H1 (cell line): Measurements from ENCODE around the gene GHRH. TPM values are rescaled to one million over a fixed set of nuclear protein-coding genes. Genes with fewer than 3 reads are reported as not detected.

ENCODE experiments used
- CTCF ChIA-PET: fragments of 300-600 bp; sonication (Branson Sonifier 250); formaldehyde crosslinking; loops from one replicate; lab custom pipeline; 2021; ENCODE audit not compliant: partially characterized antibody; lab: Charles Lee
- POLR2A ChIA-PET: fragments of 300-600 bp; sonication (Branson Sonifier 250); formaldehyde crosslinking; loops from one replicate; lab custom pipeline; 2021; ENCODE audit warnings: inconsistent platforms; ENCODE audit not compliant: partially characterized antibody; lab: Charles Lee
- DNase-seq, 2 experiments: peaks; one replicate each; pipeline versions ENCODE4 v3.0.0 to v3.0.0-alpha.2; 2010 to 2022; ENCODE audit warnings: low spot score in 2 of 2, low read depth in 1 of 2, mixed read lengths in 1 of 2
- FAIRE-seq: peaks from 2 replicates; lab custom pipeline; 2011; peaks lifted over from hg19 to GRCh38; lab: Jason Lieb, UNC
- H2AFZ ChIP-seq: 2 replicates; pipeline ENCODE4 v1.8.1; 2012; ENCODE audit warnings: low read length, inconsistent platforms
- H2AK5ac ChIP-seq: 2 replicates; pipeline ENCODE4 v1.6.1; 2013; ENCODE audit warnings: low read depth, low read length
- H2BK120ac ChIP-seq: replicated peaks from 2 replicates; pipeline ENCODE3; 2013; ENCODE audit warnings: low read depth, low read length, inconsistent platforms
- H2BK12ac ChIP-seq: 2 replicates; pipeline ENCODE4 v1.6.1; 2013; ENCODE audit warnings: low read depth, low read length
- H2BK15ac ChIP-seq: 2 replicates; pipeline ENCODE4 v1.6.1; 2013; ENCODE audit warnings: low read length
- H2BK20ac ChIP-seq: 2 replicates; pipeline ENCODE4 v1.6.1; 2013; ENCODE audit warnings: low read length
- H2BK5ac ChIP-seq: 2 replicates; pipeline ENCODE4 v1.6.1; 2013; ENCODE audit warnings: low read depth, low read length
- H3K14ac ChIP-seq: 2 replicates; pipeline ENCODE4 v1.6.1; 2013; ENCODE audit warnings: inconsistent platforms; ENCODE audit not compliant: insufficient read length
- H3K18ac ChIP-seq: 2 replicates; pipeline ENCODE4 v1.6.1; 2013; ENCODE audit warnings: low read length; ENCODE audit errors: extremely low read depth
- H3K23ac ChIP-seq: 2 replicates; pipeline ENCODE4 v1.6.1; 2013; ENCODE audit warnings: inconsistent platforms; ENCODE audit not compliant: insufficient read length
- H3K23me2 ChIP-seq: 2 replicates; pipeline ENCODE4 v1.6.1; 2013; ENCODE audit warnings: low read depth, low read length
- H3K27ac ChIP-seq: 2 replicates; pipeline ENCODE4 v1.6.1; 2011; ENCODE audit warnings: low read depth, low read length, inconsistent platforms
- H3K27me3 ChIP-seq, 4 experiments: replicated peaks in 1 of 4; 1 replicate in 1 of 4; 2 replicates in 3 of 4; pipeline versions ENCODE4 v1.6.1 to v1.8.1; 2011 to 2013; ENCODE audit warnings: low read length in 3 of 4, mild to moderate bottlenecking in 3 of 4, inconsistent platforms in 2 of 4, mixed read lengths in 2 of 4, moderate library complexity in 1 of 4; ENCODE audit not compliant: control insufficient read depth in 3 of 4, insufficient read depth in 3 of 4; ENCODE audit errors: extremely low read depth in 1 of 4
- H3K36me3 ChIP-seq, 4 experiments: 2 replicates each; pipeline versions ENCODE4 v1.6.1 to v1.8.1; 2011 to 2013; ENCODE audit warnings: mild to moderate bottlenecking in 4 of 4, low read length in 3 of 4, moderate library complexity in 2 of 4, control low read depth in 1 of 4, inconsistent platforms in 1 of 4; ENCODE audit not compliant: insufficient read depth in 4 of 4, control insufficient read depth in 2 of 4
- H3K4ac ChIP-seq: replicated peaks from 2 replicates; pipeline ENCODE3; 2013; ENCODE audit warnings: low read length, low read depth, mixed read lengths, inconsistent platforms; ENCODE audit not compliant: insufficient read length
- H3K4me1 ChIP-seq, 4 experiments: replicated peaks in 1 of 4; 1 replicate in 1 of 4; 2 replicates in 3 of 4; pipeline versions ENCODE4 v1.6.1 to v1.8.1; 2011 to 2013; ENCODE audit warnings: low read length in 3 of 4, inconsistent platforms in 2 of 4, mixed read lengths in 1 of 4; ENCODE audit not compliant: insufficient read depth in 4 of 4, control insufficient read depth in 3 of 4
- H3K4me2 ChIP-seq, 2 experiments: 2 replicates each; pipeline versions ENCODE4 v1.6.1 to v1.8.1; 2011 to 2013; ENCODE audit warnings: low read depth in 2 of 2, low read length in 2 of 2, control low read depth in 1 of 2, inconsistent platforms in 1 of 2, mild to moderate bottlenecking in 1 of 2; ENCODE audit not compliant: insufficient read depth in 1 of 2
- H3K4me3 ChIP-seq, 4 experiments: fragments of 200-600, 300-600 bp in 1 of 4; sonication (generic), shearing (Covaris generic), sonication (Bioruptor Twin) in 1 of 4; 2 replicates each; pipeline versions ENCODE4 v1.5.1 to v1.8.1; 2011 to 2016; ENCODE audit warnings: low read length in 4 of 4, low read depth in 3 of 4, control low read depth in 2 of 4, inconsistent platforms in 2 of 4, mild to moderate bottlenecking in 2 of 4, mixed read lengths in 1 of 4, moderate library complexity in 1 of 4; ENCODE audit not compliant: insufficient read depth in 2 of 4; ENCODE audit errors: extremely low read depth in 1 of 4
- H3K56ac ChIP-seq: replicated peaks from 2 replicates; pipeline ENCODE3; 2013; ENCODE audit warnings: low read depth, mild to moderate bottlenecking, mixed read lengths, low read length, inconsistent platforms; ENCODE audit not compliant: insufficient read length
- H3K79me1 ChIP-seq: 2 replicates; pipeline ENCODE4 v1.6.1; 2013; ENCODE audit warnings: low read depth, low read length, control low read depth
- H3K79me2 ChIP-seq, 2 experiments: 2 replicates each; pipeline versions ENCODE4 v1.6.1 to v1.8.1; 2012 to 2013; ENCODE audit warnings: low read length in 2 of 2, mild to moderate bottlenecking in 2 of 2, inconsistent platforms in 1 of 2; ENCODE audit not compliant: insufficient read depth in 2 of 2, control insufficient read depth in 1 of 2
- H3K9ac ChIP-seq, 4 experiments: replicated peaks in 1 of 4; 1 replicate in 1 of 4; 2 replicates in 3 of 4; pipeline versions ENCODE4 v1.6.1 to v1.8.1; 2011 to 2013; ENCODE audit warnings: low read depth in 3 of 4, low read length in 3 of 4, control low read depth in 2 of 4, mild to moderate bottlenecking in 2 of 4, moderate library complexity in 2 of 4, inconsistent platforms in 1 of 4; ENCODE audit errors: extremely low read depth in 1 of 4
- H3K9me3 ChIP-seq, 2 experiments: 2 replicates each; pipeline versions ENCODE4 v1.6.1 to v1.8.1; 2012 to 2013; ENCODE audit warnings: mild to moderate bottlenecking in 2 of 2, moderate library complexity in 2 of 2, control low read depth in 1 of 2, inconsistent platforms in 1 of 2, low read depth in 1 of 2, low read length in 1 of 2, mixed read lengths in 1 of 2; ENCODE audit not compliant: insufficient read depth in 2 of 2
- H4K20me1 ChIP-seq, 2 experiments: replicated peaks in 1 of 2; 2 replicates each; pipeline versions ENCODE3 to v1.8.1; 2011 to 2013; ENCODE audit warnings: inconsistent platforms in 2 of 2, low read length in 2 of 2, mild to moderate bottlenecking in 1 of 2; ENCODE audit not compliant: insufficient read depth in 2 of 2, control insufficient read depth in 1 of 2
- H4K5ac ChIP-seq: 2 replicates; pipeline ENCODE4 v1.6.1; 2013; ENCODE audit warnings: low read length, low read depth, mixed read lengths, inconsistent platforms; ENCODE audit not compliant: insufficient read length
- H4K8ac ChIP-seq: 2 replicates; pipeline ENCODE4 v1.8.0; 2013; ENCODE audit warnings: mild to moderate bottlenecking, moderate library complexity, low read length, inconsistent platforms; ENCODE audit not compliant: insufficient read depth; ENCODE audit errors: extremely low read depth
- H4K91ac ChIP-seq: replicated peaks from 2 replicates; pipeline ENCODE3; 2013; ENCODE audit warnings: low read length, mixed read lengths, inconsistent platforms; ENCODE audit not compliant: insufficient read length
- BACH1 ChIP-seq: IDR thresholded peaks from 2 replicates; pipeline ENCODE4 v1.6.1; 2012; ENCODE audit warnings: low read length, improper control_type of control experiment
- CHD2 ChIP-seq: IDR thresholded peaks from 2 replicates; pipeline ENCODE4 v1.6.1; 2012; ENCODE audit warnings: low read length, improper control_type of control experiment
- CTCF ChIP-seq, 3 experiments: IDR thresholded peaks; 1 replicate in 2 of 3; 2 replicates in 1 of 3; pipeline versions ENCODE4 v1.5.1 to v1.6.1; 2011; ENCODE audit warnings: low read length in 3 of 3, mild to moderate bottlenecking in 3 of 3, inconsistent platforms in 2 of 3, low read depth in 1 of 3, moderate library complexity in 1 of 3; ENCODE audit not compliant: insufficient read depth in 1 of 3; ENCODE audit errors: control extremely low read depth in 1 of 3
- EGR1 ChIP-seq: IDR thresholded peaks from 2 replicates; pipeline ENCODE4 v1.6.1; 2011; ENCODE audit warnings: low read depth, low read length, borderline replicate concordance
- FOSL1 ChIP-seq: IDR thresholded peaks from 2 replicates; pipeline ENCODE4 v1.6.1; 2011; ENCODE audit warnings: mild to moderate bottlenecking, low read depth, low read length, moderate library complexity; ENCODE audit not compliant: insufficient read depth
- GTF2F1 ChIP-seq: IDR thresholded peaks from 2 replicates; pipeline ENCODE4 v1.6.1; 2012; ENCODE audit warnings: low read depth, low read length, improper control_type of control experiment, borderline replicate concordance
- JUND ChIP-seq: IDR thresholded peaks from 2 replicates; pipeline ENCODE4 v1.6.1; 2011; ENCODE audit warnings: mild to moderate bottlenecking, improper control_type of control experiment, low read length
- KDM5A ChIP-seq: fragments of 200-600 bp; IDR thresholded peaks from 2 replicates; pipeline ENCODE4 v1.7.1; 2012; ENCODE audit warnings: mild to moderate bottlenecking, low read length, inconsistent platforms, mixed read lengths
- PHF8 ChIP-seq: fragments of 200-600 bp; sonication (generic); conservative IDR thresholded peaks from 2 replicates; pipeline ENCODE4 v1.7.1; 2012; ENCODE audit warnings: low read depth, mild to moderate bottlenecking, inconsistent platforms, low read length, moderate library complexity
- POLR2A ChIP-seq, 2 experiments: IDR thresholded peaks; 1 replicate in 1 of 2; 2 replicates in 1 of 2; pipeline ENCODE4 v1.6.1; 2011; ENCODE audit warnings: low read depth in 2 of 2, low read length in 2 of 2, mild to moderate bottlenecking in 2 of 2; ENCODE audit errors: control extremely low read depth in 1 of 2
- SIN3A ChIP-seq, 2 experiments: IDR thresholded peaks in 1 of 2; conservative IDR thresholded peaks in 1 of 2; 2 replicates each; pipeline ENCODE4 v1.6.1; 2011 to 2012; ENCODE audit warnings: low read length in 2 of 2, improper control_type of control experiment in 1 of 2, low read depth in 1 of 2, mild to moderate bottlenecking in 1 of 2
- TAF1 ChIP-seq: IDR thresholded peaks from 2 replicates; pipeline ENCODE4 v1.6.1; 2011; ENCODE audit warnings: mild to moderate bottlenecking, low read depth, low read length
- WGBS, 2 experiments: shearing (Covaris generic) in 1 of 2; methylation state at CpG; one replicate each; pipeline versions ENCODE4 v1.1.6 to v1.1.7; 2013 to 2015; ENCODE audit warnings: low lambda C conversion rate in 2 of 2, mixed read lengths in 2 of 2, inconsistent platforms in 1 of 2, low coverage in 1 of 2, missing lambda C conversion rate in 1 of 2; ENCODE audit not compliant: insufficient replicate concordance in 2 of 2, insufficient coverage in 1 of 2, insufficient read length in 1 of 2; ENCODE audit errors: extremely low coverage in 1 of 2, missing lambda C conversion rate in 1 of 2; 5-methylcytosine and 5-hydroxymethylcytosine counted together
- polyA plus RNA-seq, 7 experiments: library from polyadenylated mRNA; depleted of rRNA in 3 of 7; stranded (reverse) in 5 of 7; unstranded in 2 of 7; fragments of >200 nt in 5 of 7; fragments of 200-250 nt in 2 of 7; gene quantifications; 1 replicate in 5 of 7; 2 replicates in 1 of 7; 4 replicates in 1 of 7; pipeline versions ENCODE4 v1.2.1 to v1.2.3, GENCODE V29; 2011 to 2013; ENCODE audit warnings: missing spikeins in 2 of 7, mixed read lengths in 2 of 7
- total RNA-seq: library from RNA; stranded (reverse); fragmentation: NEBNext Ultra II Directional; extraction: Animal tissue kit (Norgen Biotek cat#: 25700); gene quantifications from 2 replicates; pipeline ENCODE4 v1.2.1, GENCODE V29; 2021

Gene GHRH
- total and polyA plus RNA-seq, 2 of the 8 experiments (the other 6 are each of a cell fraction or from before 2014, with no cell fraction given): not detected

GRCh38 chr20:37247547-37247946 lies 14.1 kb downstream of the GHRH start:
- CTCF ChIA-PET: interaction anchor here (0.9 to 1.2 kb wide), 5 partner anchors 9 to 153 kb away, joined by 3 to 5 read pairs (median 3); no protein-coding TSS in a partner anchor
- Histone ChIP-seq H3K79me1 (no peaks in the 10 kb centered on the region), H3K27ac (no peak overlapping the region), H3K4ac (no peak overlapping the region), H3K36me3 (peaks cover under 1 to 20% (median 7%) of the 10 kb centered on the region in 4 experiments; a peak in 6 of 8 replicates), H2BK15ac (0 out of 2 replicates have a peak overlapping the region, but pooled peaks have one; percentile 61), H4K8ac (no peak overlapping the region), H2BK120ac (no peak overlapping the region), H3K23me2 (no peaks in the 10 kb centered on the region), H2BK5ac (no peak overlapping the region), H2BK12ac (no peak overlapping the region), H2BK20ac (0 out of 2 replicates have a peak overlapping the region, but pooled peaks have one; percentile 48), H2AFZ (no peak overlapping the region), H3K56ac (no peak overlapping the region), H3K23ac (no peak overlapping the region), H3K9ac (no peak overlapping the region), H4K91ac (no peak overlapping the region), H3K18ac (no peak overlapping the region; the same call in none of the 2 replicates), H4K5ac (no peak overlapping the region), H3K4me1 (peaks cover 9 to 29% (median 18%) of the 10 kb centered on the region in 4 experiments), H3K9me3 (no peaks in the 10 kb centered on the region), H4K20me1 (no peaks in the 10 kb centered on the region), H3K27me3 (no peaks in the 10 kb centered on the region), H3K14ac (no peak overlapping the region), H3K4me2 (no peak overlapping the region), H2AK5ac (0 out of 2 replicates have a peak overlapping the region, but pooled peaks have one; percentile 65), H3K4me3 (no peak overlapping the region), H3K79me2 (no peaks in the 10 kb centered on the region)
- WGBS, 2 experiments: 91% methylated on average over 1 of the region's 1 CpG; no CpG with 5 or more reads in 1 of the 2 experiments
- POLR2A ChIA-PET: interaction anchor here (1.5 to 4.5 kb wide), 2 partner anchors 12 to 671 kb away, joined by 3 to 15 read pairs; no protein-coding TSS in a partner anchor
- DNase-seq (no peak), FAIRE-seq (no peak)
- TF ChIP-seq CTCF (IDR thresholded peaks at IDR 0.05; ENCODE audit: control extremely low read depth in 1 of 3, insufficient read depth in 1 of 3, low read depth in 1 of 3, low read length in 3 of 3) (no peak), GTF2F1 (no peak), PHF8 (no peak), BACH1 (no peak), EGR1 (no peak), JUND (no peak), POLR2A (IDR thresholded peaks at IDR 0.05; ENCODE audit: control extremely low read depth in 1 of 2, low read depth in 2 of 2, low read length in 2 of 2) (no peak), TAF1 (no peak), CHD2 (no peak), SIN3A (conservative IDR thresholded peaks at IDR 0.05 in 1 of 2, IDR thresholded peaks at IDR 0.05 in 1 of 2; ENCODE audit: low read depth in 1 of 2, low read length in 2 of 2) (no peak), FOSL1 (no peak), KDM5A (no peak)
